CD4-positive, alpha-beta T cell treated with Interleukin-12 subunit alpha and Interleukin-12 subunit beta, for 1 hour (primary cell): ENCODE results near the gene CTSZ.
"Not testable (repeated sequence)": the region's sequence is repeated elsewhere in the genome, so short reads cannot be mapped to it uniquely, and the experiment has no call there.

Experiments
- DNase-seq: peaks from one replicate; pipeline ENCODE4 v3.0.0-alpha.2; 2020

Gene CTSZ

GRCh38 chr20:58978351-58979190 is 28.5 kb downstream of the CTSZ start:
- DNase-seq = no peak

GRCh38 chr20:58976061-58976730 is 30.9 kb downstream of the CTSZ start:
- no peak for DNase-seq

GRCh38 chr20:58975353-58975752 is 31.7 kb downstream of the CTSZ start:
- no peak for DNase-seq

- DNase-seq = no peak
Observed at GRCh38 chr20:58973866-58974265, 33.2 kb downstream of the CTSZ start.

- no peak for DNase-seq
Observed at GRCh38 chr20:58973179-58973578, 33.9 kb downstream of the CTSZ start.

- DNase-seq = no peak
Observed at GRCh38 chr20:58971429-58971828, 35.6 kb downstream of the CTSZ start.

- no peak for DNase-seq
Observed at GRCh38 chr20:58970146-58970545, 36.9 kb downstream of the CTSZ start.

GRCh38 chr20:58969439-58969838 is 37.6 kb downstream of the CTSZ start:
- no peak for DNase-seq

- no peak for DNase-seq
Observed at GRCh38 chr20:58967652-58968429, 39.2 kb downstream of the CTSZ start.

GRCh38 chr20:58965270-58966064 is 41.6 kb downstream of the CTSZ start:
- no peak for DNase-seq

- not testable (repeated sequence) for DNase-seq
Observed at GRCh38 chr20:58963922-58964321, 43.1 kb downstream of the CTSZ start.

GRCh38 chr20:58963060-58963584 is 43.9 kb downstream of the CTSZ start:
- DNase-seq = no peak

- DNase-seq = no peak
Observed at GRCh38 chr20:58959652-58960051, 47.4 kb downstream of the CTSZ start.

GRCh38 chr20:58956078-58956477 is 51.0 kb downstream of the CTSZ start:
- DNase-seq = no peak

- DNase-seq = no peak
Observed at GRCh38 chr20:58953050-58953449, 54.0 kb downstream of the CTSZ start.

GRCh38 chr20:58950603-58951002 is 56.5 kb downstream of the CTSZ start:
- DNase-seq = no peak

GRCh38 chr20:58947797-58948388 is 59.2 kb downstream of the CTSZ start:
- DNase-seq = not testable (repeated sequence)

GRCh38 chr20:58945965-58946631 is 61.0 kb downstream of the CTSZ start:
- no peak for DNase-seq
